Measurements from ENCODE around the gene APOL2. TPM values are rescaled to one million over a fixed set of nuclear protein-coding genes. Genes with fewer than 3 reads are reported as not detected.

Gene APOL2
- polyA plus RNA-seq, 1 donor (not counting 4 experiments of a cell fraction or from before 2014, with no cell fraction given), result 8.9 TPM

DNA sequence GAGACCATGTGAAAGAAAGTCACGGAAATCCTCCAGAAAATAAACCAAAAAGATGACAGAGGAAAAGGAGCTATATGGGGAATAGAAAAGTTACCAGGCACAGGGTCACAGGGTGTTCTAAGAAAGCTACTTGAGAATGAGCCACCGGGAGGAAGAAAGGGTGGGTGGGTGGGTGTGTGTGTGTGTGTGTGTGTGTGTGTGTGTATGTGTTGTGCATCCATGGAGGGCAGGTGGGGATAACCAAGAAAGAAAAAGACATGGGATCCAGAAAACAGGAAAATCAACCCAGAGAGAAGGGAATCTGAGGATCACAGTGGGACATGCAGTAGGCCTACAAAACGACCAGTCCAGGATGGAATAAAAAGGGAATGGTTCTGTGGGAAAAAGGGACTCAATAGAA lies 3.7 kb downstream of the APOL2 start:
- H3K4me3 ChIP-seq (ENCODE audit: control insufficient read depth in 2 of 3, extremely low read depth in 1 of 3, insufficient read depth in 2 of 3, low read depth in 1 of 3, low read length in 3 of 3), result no peak overlapping the region
- H3K27ac ChIP-seq (ENCODE audit: control insufficient read depth, insufficient read depth, low read length), result no peak overlapping the region
- H3K36me3 ChIP-seq (ENCODE audit: control insufficient read depth in 2 of 2, extremely low read depth in 1 of 2, insufficient read depth in 2 of 2, low read length in 2 of 2), result peaks cover 6 to 16% of the 10 kb centered on the region in 2 experiments
- no peaks in the 10 kb centered on the region for H3K27me3 ChIP-seq (ENCODE audit: control insufficient read depth, extremely low read depth, insufficient read depth, low read length)
- no peak overlapping the region for H3K9ac ChIP-seq (ENCODE audit: control insufficient read depth, extremely low read depth, insufficient read depth, low read length)
- no peak overlapping the region for H3K4me2 ChIP-seq (ENCODE audit: control insufficient read depth, extremely low read depth, insufficient read depth, low read depth, low read length)
- TF ChIP-seq, protein P1, sequence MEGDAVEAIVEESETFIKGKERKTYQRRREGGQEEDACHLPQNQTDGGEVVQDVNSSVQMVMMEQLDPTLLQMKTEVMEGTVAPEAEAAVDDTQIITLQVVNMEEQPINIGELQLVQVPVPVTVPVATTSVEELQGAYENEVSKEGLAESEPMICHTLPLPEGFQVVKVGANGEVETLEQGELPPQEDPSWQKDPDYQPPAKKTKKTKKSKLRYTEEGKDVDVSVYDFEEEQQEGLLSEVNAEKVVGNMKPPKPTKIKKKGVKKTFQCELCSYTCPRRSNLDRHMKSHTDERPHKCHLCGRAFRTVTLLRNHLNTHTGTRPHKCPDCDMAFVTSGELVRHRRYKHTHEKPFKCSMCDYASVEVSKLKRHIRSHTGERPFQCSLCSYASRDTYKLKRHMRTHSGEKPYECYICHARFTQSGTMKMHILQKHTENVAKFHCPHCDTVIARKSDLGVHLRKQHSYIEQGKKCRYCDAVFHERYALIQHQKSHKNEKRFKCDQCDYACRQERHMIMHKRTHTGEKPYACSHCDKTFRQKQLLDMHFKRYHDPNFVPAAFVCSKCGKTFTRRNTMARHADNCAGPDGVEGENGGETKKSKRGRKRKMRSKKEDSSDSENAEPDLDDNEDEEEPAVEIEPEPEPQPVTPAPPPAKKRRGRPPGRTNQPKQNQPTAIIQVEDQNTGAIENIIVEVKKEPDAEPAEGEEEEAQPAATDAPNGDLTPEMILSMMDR (optimal IDR thresholded peaks at IDR 0.05 in 1 of 3, IDR thresholded peaks at IDR 0.05 in 1 of 3, conservative IDR thresholded peaks at IDR 0.05 in 1 of 3; ENCODE audit: extremely low read depth in 1 of 3, insufficient read depth in 2 of 3, low read length in 3 of 3), result no peak
- no peak for TF ChIP-seq EZH2 (IDR thresholded peaks at IDR 0.05; ENCODE audit: low read length)
- H2AFZ ChIP-seq (ENCODE audit: control insufficient read depth, low read length), result no peak overlapping the region
- dilution Hi-C loops (cut with MboI; ENCODE audit: extremely low pct_ligation_motif_present, low sequenced_read_pairs), result no loop called here
- H3K4me1 ChIP-seq (ENCODE audit: control insufficient read depth, extremely low read depth, insufficient read depth, low read length), result peaks cover 16% of the 10 kb centered on the region
- no peaks in the 10 kb centered on the region for H3K9me3 ChIP-seq (ENCODE audit: control insufficient read depth, low read depth, low read length)
- peaks cover 18% of the 10 kb centered on the region for H3K79me2 ChIP-seq (ENCODE audit: control insufficient read depth, insufficient read depth, low read length)
- no peaks in the 10 kb centered on the region for H3K9me1 ChIP-seq (ENCODE audit: control insufficient read depth, extremely low read depth, insufficient read depth, low read length)
- DNase-seq (ENCODE audit: low read depth, low spot score) (no peak), FAIRE-seq (no peak)
- H4K20me1 ChIP-seq (ENCODE audit: control insufficient read depth, extremely low read depth, insufficient read depth, low read length), result no peaks in the 10 kb centered on the region

DNA sequence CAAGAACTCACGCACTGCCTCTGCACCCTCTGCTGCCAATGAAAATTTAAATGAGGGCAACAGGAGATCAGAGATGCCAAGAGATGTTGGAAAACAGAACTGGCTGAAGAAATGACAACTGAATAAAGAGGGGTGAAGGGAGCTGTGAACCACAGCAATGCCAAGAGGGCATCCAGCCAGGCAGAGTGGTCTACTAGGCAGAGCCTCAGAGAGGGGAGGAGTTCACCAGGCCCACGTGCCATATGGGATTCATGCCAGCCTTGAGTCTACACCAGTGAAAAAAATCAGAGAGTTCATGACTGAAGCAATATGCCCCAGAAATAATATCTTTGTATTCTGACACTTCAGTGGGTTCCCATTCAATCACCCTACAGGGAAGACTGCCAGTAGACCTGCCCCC lies 4.4 kb downstream of the APOL2 start:
- Histone ChIP-seq H3K4me1 (ENCODE audit: control insufficient read depth, extremely low read depth, insufficient read depth, low read length) (peaks cover 16% of the 10 kb centered on the region), H3K9me3 (ENCODE audit: control insufficient read depth, low read depth, low read length) (no peaks in the 10 kb centered on the region), H3K9ac (ENCODE audit: control insufficient read depth, extremely low read depth, insufficient read depth, low read length) (no peak overlapping the region), H2AFZ (ENCODE audit: control insufficient read depth, low read length) (no peak overlapping the region), H4K20me1 (ENCODE audit: control insufficient read depth, extremely low read depth, insufficient read depth, low read length) (no peaks in the 10 kb centered on the region), H3K4me3 (ENCODE audit: control insufficient read depth in 2 of 3, extremely low read depth in 1 of 3, insufficient read depth in 2 of 3, low read depth in 1 of 3, low read length in 3 of 3) (no peak overlapping the region), H3K27ac (ENCODE audit: control insufficient read depth, insufficient read depth, low read length) (no peak overlapping the region), H3K9me1 (ENCODE audit: control insufficient read depth, extremely low read depth, insufficient read depth, low read length) (no peaks in the 10 kb centered on the region), H3K79me2 (ENCODE audit: control insufficient read depth, insufficient read depth, low read length) (peaks cover 18% of the 10 kb centered on the region), H3K36me3 (ENCODE audit: control insufficient read depth in 2 of 2, extremely low read depth in 1 of 2, insufficient read depth in 2 of 2, low read length in 2 of 2) (peaks cover 9 to 17% of the 10 kb centered on the region in 2 experiments), H3K27me3 (ENCODE audit: control insufficient read depth, extremely low read depth, insufficient read depth, low read length) (no peaks in the 10 kb centered on the region), H3K4me2 (ENCODE audit: control insufficient read depth, extremely low read depth, insufficient read depth, low read depth, low read length) (no peak overlapping the region)
- DNase-seq (ENCODE audit: low read depth, low spot score), result no peak
- dilution Hi-C loops (cut with MboI; ENCODE audit: extremely low pct_ligation_motif_present, low sequenced_read_pairs), result no loop called here
- TF ChIP-seq EZH2 (IDR thresholded peaks at IDR 0.05; ENCODE audit: low read length), result no peak
- TF ChIP-seq, protein P1 (optimal IDR thresholded peaks at IDR 0.05 in 1 of 3, IDR thresholded peaks at IDR 0.05 in 1 of 3, conservative IDR thresholded peaks at IDR 0.05 in 1 of 3; ENCODE audit: extremely low read depth in 1 of 3, insufficient read depth in 2 of 3, low read length in 3 of 3), result no peak
- FAIRE-seq, result no peak

All from keratinocyte (primary cell).